Upper lobe of right lung (tissue), 1 donor: Measurements from ENCODE around the gene IRF4. TPM values are rescaled to one million over a fixed set of nuclear protein-coding genes. Genes with fewer than 3 reads are reported as not detected.

Experiments
- ATAC-seq: fragments of 200-7000 bp; cut with Tn5 transposase; one replicate; pipeline ENCODE4 v1.9.1; 2020; ENCODE audit warnings: mild to moderate bottlenecking, moderate library complexity
- DNase-seq: peaks from one replicate; pipeline ENCODE4 v3.0.0-alpha.2; 2020
- H3K27ac ChIP-seq: fragments of 200-600 bp; one replicate; pipeline ENCODE4 v1.8.0; 2022
- H3K27me3 ChIP-seq: fragments of 200-600 bp; one replicate; pipeline ENCODE4 v1.8.0; 2022; ENCODE audit warnings: mild to moderate bottlenecking
- H3K36me3 ChIP-seq: fragments of 200-600 bp; one replicate; pipeline ENCODE4 v1.8.0; 2022
- H3K4me1 ChIP-seq: fragments of 200-600 bp; one replicate; pipeline ENCODE4 v1.8.0; 2022
- H3K4me3 ChIP-seq: fragments of 200-600 bp; one replicate; pipeline ENCODE4 v1.8.0; 2022; ENCODE audit warnings: mild to moderate bottlenecking
- H3K9me3 ChIP-seq: fragments of 200-600 bp; one replicate; pipeline ENCODE4 v1.8.0; 2022
- intact Hi-C: fragments of 100-400 bp; cut with DNase I; formaldehyde crosslinking; loops from one replicate; pipeline ENCODE4 v1.11.0; 2022
- total RNA-seq: library from RNA; stranded (reverse); fragmentation: NEBNext Ultra II Directional; extraction: Animal tissue kit (Norgen Biotek cat#: 25700); gene quantifications from one replicate; pipeline ENCODE4 v1.2.1, GENCODE V29; 2021
- TF ChIP-seq, protein P1 (sequence below): fragments of 200-600 bp; IDR thresholded peaks from one replicate; pipeline ENCODE4 v1.8.0; 2022; ENCODE audit warnings: antibody characterized with exemption
- donor health status: DM: no; HTN: yes; CAD: no; lungs with severe emphysema.

The IRF4 gene
- total RNA-seq, 1 donor from 2014 or later = 3.7 TPM

DNA sequence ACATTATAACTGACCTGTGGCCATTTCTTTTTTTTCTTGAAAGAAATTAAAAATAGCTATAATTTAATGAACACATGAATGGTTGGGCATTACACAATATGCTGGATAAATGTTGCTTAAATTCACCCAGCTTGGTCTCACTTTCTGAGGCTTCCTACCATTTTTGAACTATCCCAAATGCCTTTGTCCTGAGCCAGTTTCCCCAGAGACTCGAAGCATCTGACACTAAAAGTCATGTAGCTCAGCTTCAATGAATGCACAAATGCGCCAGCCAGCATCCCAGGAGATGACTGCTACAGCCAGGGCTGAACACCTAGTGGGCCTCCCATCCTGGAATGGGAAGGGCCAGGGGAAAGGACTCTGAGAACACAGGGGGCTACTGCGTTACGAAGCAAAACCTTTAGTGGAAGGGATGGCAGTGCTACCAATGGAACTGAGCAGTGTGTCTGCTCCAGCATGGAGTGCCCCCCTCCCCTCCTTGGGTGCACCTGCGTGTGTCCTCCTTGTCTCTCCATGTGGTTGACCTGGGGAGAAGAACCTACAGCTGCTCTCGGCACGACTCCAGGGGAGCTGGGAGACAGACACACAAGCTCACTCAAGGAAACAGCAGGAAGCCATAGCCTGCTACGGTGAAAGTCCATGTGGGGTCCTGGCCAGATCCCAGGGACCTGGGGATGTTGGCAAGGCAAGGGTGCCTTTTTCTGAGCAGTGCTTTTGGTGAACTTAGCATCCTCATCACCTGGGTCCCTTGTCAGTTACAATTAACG is 60.9 kb downstream of the IRF4 start:
- Histone ChIP-seq H3K27ac (no peak overlapping the region), H3K9me3 (no peaks in the 10 kb centered on the region), H3K27me3 (no peaks in the 10 kb centered on the region), H3K4me3 (no peak overlapping the region), H3K36me3 (no peaks in the 10 kb centered on the region), H3K4me1 (no peaks in the 10 kb centered on the region)
- DNase-seq (no peak), ATAC-seq (no peak)
- TF ChIP-seq, protein P1, sequence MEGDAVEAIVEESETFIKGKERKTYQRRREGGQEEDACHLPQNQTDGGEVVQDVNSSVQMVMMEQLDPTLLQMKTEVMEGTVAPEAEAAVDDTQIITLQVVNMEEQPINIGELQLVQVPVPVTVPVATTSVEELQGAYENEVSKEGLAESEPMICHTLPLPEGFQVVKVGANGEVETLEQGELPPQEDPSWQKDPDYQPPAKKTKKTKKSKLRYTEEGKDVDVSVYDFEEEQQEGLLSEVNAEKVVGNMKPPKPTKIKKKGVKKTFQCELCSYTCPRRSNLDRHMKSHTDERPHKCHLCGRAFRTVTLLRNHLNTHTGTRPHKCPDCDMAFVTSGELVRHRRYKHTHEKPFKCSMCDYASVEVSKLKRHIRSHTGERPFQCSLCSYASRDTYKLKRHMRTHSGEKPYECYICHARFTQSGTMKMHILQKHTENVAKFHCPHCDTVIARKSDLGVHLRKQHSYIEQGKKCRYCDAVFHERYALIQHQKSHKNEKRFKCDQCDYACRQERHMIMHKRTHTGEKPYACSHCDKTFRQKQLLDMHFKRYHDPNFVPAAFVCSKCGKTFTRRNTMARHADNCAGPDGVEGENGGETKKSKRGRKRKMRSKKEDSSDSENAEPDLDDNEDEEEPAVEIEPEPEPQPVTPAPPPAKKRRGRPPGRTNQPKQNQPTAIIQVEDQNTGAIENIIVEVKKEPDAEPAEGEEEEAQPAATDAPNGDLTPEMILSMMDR = no peak
- intact Hi-C loops = no loop called here

DNA sequence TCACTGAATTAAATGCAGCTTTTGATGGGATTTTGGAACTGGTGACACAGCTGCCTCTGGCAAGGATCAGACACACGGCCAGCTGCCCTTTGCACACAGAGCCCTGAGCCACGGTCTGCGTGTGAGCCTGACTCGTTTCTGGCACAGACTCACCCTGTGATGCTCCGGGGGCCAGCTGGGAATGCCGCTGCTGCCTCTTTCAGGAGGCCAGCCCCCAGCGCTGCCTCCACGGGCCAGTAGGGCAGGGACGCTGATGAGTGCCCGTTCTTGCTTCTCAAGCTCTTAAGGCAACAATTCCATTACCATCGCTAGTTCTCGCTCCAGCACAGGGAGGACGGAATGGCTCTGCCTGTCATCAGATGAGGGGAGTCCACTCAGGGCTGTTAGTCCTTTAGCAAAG is 61.6 kb downstream of the IRF4 start:
- Histone ChIP-seq H3K27ac (no peak overlapping the region), H3K27me3 (no peaks in the 10 kb centered on the region), H3K4me3 (no peak overlapping the region), H3K36me3 (no peaks in the 10 kb centered on the region), H3K9me3 (no peaks in the 10 kb centered on the region), H3K4me1 (no peaks in the 10 kb centered on the region)
- TF ChIP-seq, protein P1 = no peak
- ATAC-seq (peak; percentile 40), DNase-seq (peak; percentile 64)
- intact Hi-C loops = no loop called here

DNA sequence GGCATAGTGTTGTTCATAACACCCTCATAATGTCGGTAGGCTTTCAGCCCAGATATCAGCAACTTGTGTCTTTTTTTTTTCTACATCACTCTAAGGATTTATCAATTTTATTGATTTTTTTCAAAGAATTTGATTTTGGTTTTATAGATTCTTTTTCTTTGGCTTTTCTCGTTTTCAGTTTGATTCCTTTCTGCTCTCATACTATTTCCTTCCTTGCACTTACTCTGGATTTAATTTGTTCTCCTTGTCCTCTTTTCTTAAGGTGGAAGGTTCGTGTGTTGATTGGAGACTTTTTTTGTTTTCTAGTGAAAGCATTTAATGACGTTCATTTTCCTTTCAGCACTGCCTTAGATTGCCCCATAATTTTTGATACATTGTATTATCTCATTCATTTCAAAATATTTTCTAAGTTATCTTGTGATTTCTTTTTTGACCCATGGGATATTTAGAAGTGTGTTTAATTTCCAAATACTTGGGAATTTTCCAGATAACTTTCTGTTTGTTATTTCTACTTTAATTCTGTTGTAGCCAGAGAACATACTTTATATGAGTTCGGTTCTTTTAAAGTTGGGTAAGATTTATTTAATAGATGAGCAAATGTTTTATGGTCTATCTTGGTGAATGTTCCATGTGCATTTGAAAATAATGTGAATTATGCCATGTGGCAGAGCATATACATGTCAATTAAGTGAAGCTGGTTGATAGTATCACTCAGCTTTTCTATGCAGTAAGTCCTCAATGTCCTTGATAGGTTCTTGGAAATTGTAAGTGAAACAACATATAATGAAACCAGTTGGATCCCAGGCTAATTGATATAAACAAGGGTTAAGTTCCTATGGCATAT is 62.8 kb downstream of the IRF4 start:
- Histone ChIP-seq H3K4me1 (no peaks in the 10 kb centered on the region), H3K36me3 (no peaks in the 10 kb centered on the region), H3K4me3 (no peak overlapping the region), H3K27me3 (no peaks in the 10 kb centered on the region), H3K9me3 (no peaks in the 10 kb centered on the region), H3K27ac (no peak overlapping the region)
- TF ChIP-seq, protein P1 = no peak
- no peak for DNase-seq
- ATAC-seq = no peak
- intact Hi-C loops = no loop called here

DNA sequence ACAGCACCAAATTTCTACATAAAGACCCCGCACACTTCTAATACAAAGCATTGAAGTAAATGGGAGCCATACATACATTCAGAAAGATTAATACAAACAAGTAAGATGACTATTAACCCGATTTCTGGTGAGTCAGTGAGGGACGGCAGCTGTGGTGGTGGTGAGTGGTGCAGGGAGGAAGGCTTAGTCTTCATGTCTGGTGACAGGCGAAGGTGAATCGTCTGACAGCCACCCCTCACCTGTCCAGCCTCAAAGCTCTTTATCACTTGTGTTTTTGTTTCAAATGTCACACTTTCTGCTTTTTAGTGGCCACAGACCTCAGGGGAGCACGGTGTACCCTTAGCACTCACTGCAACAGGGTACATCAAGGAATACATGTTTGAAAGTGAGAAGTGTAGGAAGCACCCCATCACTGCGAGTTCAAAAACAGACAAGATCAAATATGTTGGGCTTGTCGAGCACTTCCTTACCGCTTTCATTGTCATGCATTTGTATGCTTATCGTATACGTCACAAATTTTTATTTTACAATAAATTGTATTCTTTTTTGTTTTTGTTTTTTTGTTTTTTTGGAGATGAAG is 63.5 kb downstream of the IRF4 start:
- Histone ChIP-seq H3K4me1 (no peaks in the 10 kb centered on the region), H3K4me3 (no peak overlapping the region), H3K27me3 (no peaks in the 10 kb centered on the region), H3K27ac (no peak overlapping the region), H3K36me3 (no peaks in the 10 kb centered on the region), H3K9me3 (no peaks in the 10 kb centered on the region)
- DNase-seq (no peak), ATAC-seq (no peak)
- TF ChIP-seq, protein P1 = no peak
- intact Hi-C loops = no loop called here

DNA sequence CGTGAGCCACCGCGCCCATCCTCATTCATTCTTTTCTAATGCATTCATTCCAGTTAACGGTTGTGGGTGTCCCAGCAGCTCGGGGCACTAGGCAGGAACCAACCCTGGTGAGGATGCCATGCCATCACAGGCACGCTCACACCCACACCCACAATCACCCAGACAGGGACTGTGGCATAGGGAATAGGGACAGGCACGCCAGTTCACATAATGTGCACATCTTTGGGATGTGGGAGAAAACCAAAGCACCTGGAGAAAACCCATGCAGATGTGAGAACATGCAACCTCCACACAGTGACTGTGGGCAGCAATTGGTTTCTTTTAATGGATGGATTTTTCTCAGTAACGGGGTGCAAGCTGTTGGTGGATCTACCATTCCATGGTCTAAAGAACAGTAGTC is 64.3 kb downstream of the IRF4 start:
- Histone ChIP-seq H3K4me1 (no peaks in the 10 kb centered on the region), H3K27me3 (no peaks in the 10 kb centered on the region), H3K36me3 (no peaks in the 10 kb centered on the region), H3K4me3 (no peak overlapping the region), H3K9me3 (no peaks in the 10 kb centered on the region), H3K27ac (no peak overlapping the region)
- intact Hi-C loops = no loop called here
- TF ChIP-seq, protein P1 = no peak
- DNase-seq (no peak), ATAC-seq (no peak)
